Thoracic aorta (tissue), 2 donors: ENCODE results near the gene ATXN3L. TPM values are rescaled to one million over a fixed set of nuclear protein-coding genes. Genes with fewer than 3 reads are reported as not detected.

Experiments
- ATAC-seq: fragments of 150-250 bp; one replicate; pipeline ENCODE4 v1.8.0; 2017; ENCODE audit warnings: low read depth; ENCODE audit not compliant: insufficient number of reproducible peaks, low FRiP score
- DNase-seq: peaks from one replicate; pipeline ENCODE4 v3.0.0-alpha.2; 2020; ENCODE audit warnings: low spot score
- H3K27ac ChIP-seq, 2 donors: fragments of 200-600 bp; sonication (generic); 1 replicate in 1 of 2; 2 replicates in 1 of 2; pipeline ENCODE4 v1.5.1; 2016; ENCODE audit warnings: mild to moderate bottlenecking in 2 of 2, moderate library complexity in 2 of 2
- H3K27me3 ChIP-seq: fragments of 200-600 bp; sonication (generic); replicated peaks from 2 replicates; pipeline ENCODE4 v1.6.0; 2016; ENCODE audit warnings: mild to moderate bottlenecking; ENCODE audit not compliant: insufficient read depth
- H3K36me3 ChIP-seq: fragments of 200-600 bp; sonication (generic); one replicate; pipeline ENCODE4 v1.5.1; 2016
- H3K4me1 ChIP-seq, 2 donors: fragments of 200-600 bp; sonication (generic); 1 replicate in 1 of 2; 2 replicates in 1 of 2; pipeline versions ENCODE4 v1.5.1 to v1.6.0; 2016; ENCODE audit warnings: low read depth in 2 of 2, mild to moderate bottlenecking in 1 of 2; ENCODE audit not compliant: control insufficient read depth in 1 of 2
- H3K4me3 ChIP-seq: fragments of 200-600 bp; sonication (generic); 2 replicates; pipeline ENCODE4 v1.5.1; 2016; ENCODE audit warnings: mild to moderate bottlenecking
- H3K9me3 ChIP-seq: fragments of 200-600 bp; sonication (generic); 2 replicates; pipeline ENCODE4 v1.5.1; 2016
- total RNA-seq, 2 donors: library from RNA; depleted of rRNA; stranded (reverse); fragments of >200 nt; gene quantifications; one replicate each; pipeline versions ENCODE4 v1.1.0 to v1.2.3, GENCODE V29; 2016
- TF ChIP-seq, protein P1 (sequence below): fragments of 200-600 bp; sonication (generic); IDR thresholded peaks from one replicate; pipeline ENCODE4 v1.5.1; 2019; ENCODE audit warnings: antibody characterized with exemption

ATXN3L gene
- total RNA-seq, 2 donors from 2014 or later = not detected

DNA sequence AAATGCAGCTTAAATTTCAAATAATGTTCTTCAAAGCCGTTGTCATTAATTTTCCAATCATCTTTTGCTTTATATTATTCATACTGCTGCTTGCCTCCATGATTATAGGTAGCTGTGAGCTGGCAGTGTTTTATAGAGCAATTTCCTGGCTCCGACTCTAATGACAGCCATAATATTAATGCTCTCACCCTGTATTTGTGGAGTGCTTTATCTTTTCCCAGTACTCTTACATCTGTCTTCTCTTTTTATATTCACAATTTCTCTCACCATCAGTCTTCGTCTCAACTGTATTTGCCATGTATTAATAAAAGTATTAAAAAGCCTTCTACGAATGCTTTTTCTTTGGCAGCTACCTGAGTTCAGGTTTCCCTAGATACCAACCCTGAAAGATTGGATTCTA lies 21.0 kb downstream of the ATXN3L start:
- Histone ChIP-seq H3K4me3 (no peak overlapping the region), H3K9me3 (no peaks in the 10 kb centered on the region), H3K27ac (no peak overlapping the region), H3K27me3 (no peaks in the 10 kb centered on the region), H3K36me3 (no peaks in the 10 kb centered on the region), H3K4me1 (peaks cover 0 to 5% of the 10 kb centered on the region in 2 donors)
- ATAC-seq (no peak), DNase-seq (no peak)
- TF ChIP-seq, protein P1, sequence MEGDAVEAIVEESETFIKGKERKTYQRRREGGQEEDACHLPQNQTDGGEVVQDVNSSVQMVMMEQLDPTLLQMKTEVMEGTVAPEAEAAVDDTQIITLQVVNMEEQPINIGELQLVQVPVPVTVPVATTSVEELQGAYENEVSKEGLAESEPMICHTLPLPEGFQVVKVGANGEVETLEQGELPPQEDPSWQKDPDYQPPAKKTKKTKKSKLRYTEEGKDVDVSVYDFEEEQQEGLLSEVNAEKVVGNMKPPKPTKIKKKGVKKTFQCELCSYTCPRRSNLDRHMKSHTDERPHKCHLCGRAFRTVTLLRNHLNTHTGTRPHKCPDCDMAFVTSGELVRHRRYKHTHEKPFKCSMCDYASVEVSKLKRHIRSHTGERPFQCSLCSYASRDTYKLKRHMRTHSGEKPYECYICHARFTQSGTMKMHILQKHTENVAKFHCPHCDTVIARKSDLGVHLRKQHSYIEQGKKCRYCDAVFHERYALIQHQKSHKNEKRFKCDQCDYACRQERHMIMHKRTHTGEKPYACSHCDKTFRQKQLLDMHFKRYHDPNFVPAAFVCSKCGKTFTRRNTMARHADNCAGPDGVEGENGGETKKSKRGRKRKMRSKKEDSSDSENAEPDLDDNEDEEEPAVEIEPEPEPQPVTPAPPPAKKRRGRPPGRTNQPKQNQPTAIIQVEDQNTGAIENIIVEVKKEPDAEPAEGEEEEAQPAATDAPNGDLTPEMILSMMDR = no peak

DNA sequence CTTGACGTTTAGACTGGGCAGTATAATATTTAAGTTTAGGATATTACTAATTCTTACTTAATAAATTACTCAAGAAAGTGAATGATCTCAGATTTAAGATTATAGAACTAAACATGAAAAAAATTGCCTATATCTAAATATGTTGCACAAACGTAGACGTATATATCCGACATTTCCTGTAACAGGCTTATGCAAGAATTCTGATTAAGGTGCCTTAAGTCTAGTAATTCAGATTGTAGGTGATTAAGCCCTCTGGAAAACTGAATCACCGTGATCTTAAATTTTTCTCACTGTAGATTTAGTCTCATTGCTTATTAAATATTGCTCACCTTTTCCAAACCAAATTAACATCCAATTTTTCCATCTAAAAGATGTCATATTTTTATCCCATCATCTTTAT lies 24.0 kb downstream of the ATXN3L start:
- H3K36me3 ChIP-seq = no peaks in the 10 kb centered on the region
- no peak overlapping the region for H3K4me3 ChIP-seq
- no peaks in the 10 kb centered on the region for H3K27me3 ChIP-seq
- H3K9me3 ChIP-seq = no peaks in the 10 kb centered on the region
- H3K27ac ChIP-seq = no peak overlapping the region
- DNase-seq (no peak), ATAC-seq (no peak)
- peaks cover 0 to 5% of the 10 kb centered on the region in 2 donors for H3K4me1 ChIP-seq
- TF ChIP-seq, protein P1 = no peak

DNA sequence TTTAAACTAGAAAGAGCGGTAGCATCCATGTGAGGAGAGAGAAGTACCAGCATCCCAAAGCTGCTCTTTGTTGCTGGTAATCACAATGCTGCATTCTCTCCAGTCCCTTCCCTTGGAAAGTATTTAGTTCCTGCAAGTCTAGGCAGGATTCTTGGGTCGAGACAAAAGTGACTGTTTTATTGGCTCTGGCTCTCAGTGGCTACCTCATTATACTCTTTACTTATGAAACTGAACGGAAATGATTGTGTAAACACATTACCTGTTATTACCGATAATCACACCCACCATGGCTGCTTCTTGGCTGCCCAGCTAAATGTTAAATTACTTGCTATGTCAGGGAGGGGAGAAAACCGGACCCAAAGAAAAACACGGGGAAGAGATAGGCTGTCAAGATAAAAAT lies 26.2 kb downstream of the ATXN3L start:
- H3K9me3 ChIP-seq = no peaks in the 10 kb centered on the region
- TF ChIP-seq, protein P1 = no peak
- no peak overlapping the region for H3K4me3 ChIP-seq
- no peaks in the 10 kb centered on the region for H3K4me1 ChIP-seq
- H3K36me3 ChIP-seq = no peaks in the 10 kb centered on the region
- no peaks in the 10 kb centered on the region for H3K27me3 ChIP-seq
- DNase-seq (no peak), ATAC-seq (no peak)
- H3K27ac ChIP-seq = no peak overlapping the region

DNA sequence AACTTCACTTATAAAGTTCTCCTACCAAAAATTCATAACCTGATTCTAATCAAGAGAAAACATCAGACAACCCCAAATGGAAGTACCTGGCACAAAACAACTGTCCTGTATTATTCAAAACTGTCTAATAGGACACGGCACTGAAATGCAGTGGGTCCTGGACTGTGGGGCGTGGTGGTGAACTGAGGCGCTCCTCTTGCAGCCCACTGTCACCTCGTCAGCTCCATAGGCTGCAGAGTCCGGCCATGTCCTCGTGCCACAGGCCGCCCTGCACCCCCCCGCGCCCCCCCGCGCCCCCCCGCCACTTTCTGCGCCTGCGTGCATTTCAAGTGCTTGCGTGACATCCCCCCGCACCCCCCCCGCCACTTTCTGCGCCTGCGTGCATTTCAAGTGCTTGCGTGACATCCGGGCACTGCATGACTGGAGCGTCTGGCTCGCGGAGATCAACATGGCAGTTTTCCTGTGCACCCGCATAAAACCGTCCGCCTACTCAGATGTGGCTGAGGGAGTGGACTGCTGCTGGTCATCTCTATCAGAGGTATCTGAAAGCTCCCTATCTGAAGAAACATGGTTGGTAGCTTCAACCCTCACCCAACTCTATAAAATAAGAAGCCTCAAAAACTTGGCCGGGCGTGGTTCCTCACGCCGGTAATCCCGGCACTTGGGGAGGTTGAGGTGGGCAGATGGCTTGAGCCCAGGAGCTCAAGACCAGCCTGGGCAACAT lies 28.8 kb downstream of the ATXN3L start:
- DNase-seq (no peak), ATAC-seq (no peak)
- no peaks in the 10 kb centered on the region for H3K9me3 ChIP-seq
- TF ChIP-seq, protein P1 = no peak
- no peaks in the 10 kb centered on the region for H3K4me1 ChIP-seq
- H3K4me3 ChIP-seq = no peak overlapping the region
- H3K36me3 ChIP-seq = no peaks in the 10 kb centered on the region
- H3K27ac ChIP-seq = no peak overlapping the region
- H3K27me3 ChIP-seq = no peaks in the 10 kb centered on the region

DNA sequence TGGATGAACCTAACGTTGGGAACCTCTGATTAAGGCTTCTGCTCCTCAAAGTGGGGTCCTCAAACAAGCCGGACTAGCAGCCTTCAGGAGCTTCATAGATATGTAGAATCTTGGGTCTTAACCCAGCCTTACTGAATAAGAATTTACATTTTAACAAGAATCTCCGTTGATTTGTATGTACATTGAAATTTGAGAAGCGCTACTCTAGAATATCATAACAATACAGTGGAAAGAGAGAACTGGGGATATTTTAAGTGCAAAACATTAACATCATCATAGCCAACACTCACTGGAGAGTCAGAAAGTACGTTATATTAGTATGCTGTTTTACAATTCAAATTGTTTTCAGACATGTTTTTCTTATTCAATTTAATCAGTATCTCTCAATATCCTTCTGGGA lies 31.2 kb downstream of the ATXN3L start:
- no peaks in the 10 kb centered on the region for H3K9me3 ChIP-seq
- H3K27me3 ChIP-seq = no peaks in the 10 kb centered on the region
- ATAC-seq = no peak
- no peaks in the 10 kb centered on the region for H3K36me3 ChIP-seq
- no peak overlapping the region for H3K27ac ChIP-seq
- DNase-seq = no peak
- H3K4me1 ChIP-seq = no peaks in the 10 kb centered on the region
- TF ChIP-seq, protein P1 = no peak
- H3K4me3 ChIP-seq = no peak overlapping the region
